Lower lobe of right lung (tissue), 2 donors: Measurements from ENCODE around the gene ALOX12B. TPM values are rescaled to one million over a fixed set of nuclear protein-coding genes. Genes with fewer than 3 reads are reported as not detected.
"Not testable (repeated sequence)": the region's sequence is repeated elsewhere in the genome, so short reads cannot be mapped to it uniquely, and the experiment has no call there.

Experiments
- ATAC-seq, 2 donors: fragments of 200-7000 bp; cut with Tn5 transposase; one replicate each; pipeline ENCODE4 v1.9.1; 2020 to 2022; ENCODE audit warnings: mild to moderate bottlenecking in 2 of 2, moderate library complexity in 2 of 2
- DNase-seq: peaks from one replicate; pipeline ENCODE4 v3.0.0-alpha.2; 2020
- H3K27ac ChIP-seq: fragments of 200-600 bp; one replicate; pipeline ENCODE4 v1.8.0; 2022
- H3K27me3 ChIP-seq: fragments of 200-600 bp; one replicate; pipeline ENCODE4 v1.8.0; 2022; ENCODE audit warnings: low read depth
- H3K36me3 ChIP-seq: fragments of 200-600 bp; one replicate; pipeline ENCODE4 v1.8.0; 2022; ENCODE audit warnings: mild to moderate bottlenecking
- H3K4me1 ChIP-seq: fragments of 200-600 bp; one replicate; pipeline ENCODE4 v1.8.0; 2022
- H3K4me3 ChIP-seq: fragments of 200-600 bp; one replicate; pipeline ENCODE4 v1.8.0; 2022; ENCODE audit warnings: mild to moderate bottlenecking
- H3K9me3 ChIP-seq: fragments of 200-600 bp; one replicate; pipeline ENCODE4 v1.8.0; 2022
- intact Hi-C: fragments of 100-400 bp; cut with DNase I; formaldehyde crosslinking; loops from one replicate; pipeline ENCODE4 v1.11.0; 2022
- total RNA-seq: library from RNA; stranded (reverse); fragmentation: NEBNext Ultra II Directional; extraction: Animal tissue kit (Norgen Biotek cat#: 25700); gene quantifications from one replicate; pipeline ENCODE4 v1.2.1, GENCODE V29; 2021
- TF ChIP-seq, protein P1 (sequence below): fragments of 200-600 bp; IDR thresholded peaks from one replicate; pipeline ENCODE4 v1.8.0; 2022; ENCODE audit warnings: antibody characterized with exemption, mild to moderate bottlenecking
- donor health status: DM: no; HTN: yes; CAD: no; lungs with severe emphysema.

Gene ALOX12B
- total RNA-seq, 1 donor from 2014 or later: not detected

- H3K36me3 ChIP-seq: no peaks in the 10 kb centered on the region
- intact Hi-C loops: no loop called here
- TF ChIP-seq, protein P1, sequence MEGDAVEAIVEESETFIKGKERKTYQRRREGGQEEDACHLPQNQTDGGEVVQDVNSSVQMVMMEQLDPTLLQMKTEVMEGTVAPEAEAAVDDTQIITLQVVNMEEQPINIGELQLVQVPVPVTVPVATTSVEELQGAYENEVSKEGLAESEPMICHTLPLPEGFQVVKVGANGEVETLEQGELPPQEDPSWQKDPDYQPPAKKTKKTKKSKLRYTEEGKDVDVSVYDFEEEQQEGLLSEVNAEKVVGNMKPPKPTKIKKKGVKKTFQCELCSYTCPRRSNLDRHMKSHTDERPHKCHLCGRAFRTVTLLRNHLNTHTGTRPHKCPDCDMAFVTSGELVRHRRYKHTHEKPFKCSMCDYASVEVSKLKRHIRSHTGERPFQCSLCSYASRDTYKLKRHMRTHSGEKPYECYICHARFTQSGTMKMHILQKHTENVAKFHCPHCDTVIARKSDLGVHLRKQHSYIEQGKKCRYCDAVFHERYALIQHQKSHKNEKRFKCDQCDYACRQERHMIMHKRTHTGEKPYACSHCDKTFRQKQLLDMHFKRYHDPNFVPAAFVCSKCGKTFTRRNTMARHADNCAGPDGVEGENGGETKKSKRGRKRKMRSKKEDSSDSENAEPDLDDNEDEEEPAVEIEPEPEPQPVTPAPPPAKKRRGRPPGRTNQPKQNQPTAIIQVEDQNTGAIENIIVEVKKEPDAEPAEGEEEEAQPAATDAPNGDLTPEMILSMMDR: peak; percentile 89
- H3K4me3 ChIP-seq: peak overlapping the region; percentile 54
- DNase-seq (peak; percentile 85), ATAC-seq (peak; percentile 86 to 92)
- no peaks in the 10 kb centered on the region for H3K9me3 ChIP-seq
- H3K27me3 ChIP-seq: peaks cover 84% of the 10 kb centered on the region
- peak overlapping the region; percentile 36 for H3K27ac ChIP-seq
- peaks cover 14% of the 10 kb centered on the region for H3K4me1 ChIP-seq
Observed at GRCh38 chr17:8079291-8080207, 8.0 kb downstream of the ALOX12B start.

DNA sequence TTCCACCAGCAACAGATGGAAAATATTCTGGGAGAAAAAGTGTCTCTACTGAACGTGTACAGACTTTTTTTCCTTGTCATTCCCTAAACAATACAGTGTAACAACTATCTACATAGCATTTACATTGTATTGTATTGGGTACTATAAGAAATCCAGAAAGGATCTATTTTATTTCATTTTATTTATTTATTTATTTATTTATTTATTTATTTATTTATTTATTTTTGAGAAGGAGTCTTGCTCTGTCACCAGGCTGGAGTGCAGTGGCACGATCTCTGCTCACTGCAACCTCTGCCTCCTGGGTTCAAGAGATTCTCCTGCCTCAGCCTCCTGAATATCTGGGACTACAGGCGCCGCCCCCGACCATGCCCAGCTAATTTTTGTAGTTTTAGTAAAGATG is 9.6 kb downstream of the ALOX12B start:
- H3K9me3 ChIP-seq, H3K36me3 ChIP-seq, ATAC-seq, H3K4me3 ChIP-seq, H3K27ac ChIP-seq, DNase-seq, intact Hi-C loops: not testable (repeated sequence)
- peaks cover 25% of the 10 kb centered on the region for H3K4me1 ChIP-seq
- H3K27me3 ChIP-seq: peaks cover 92% of the 10 kb centered on the region

DNA sequence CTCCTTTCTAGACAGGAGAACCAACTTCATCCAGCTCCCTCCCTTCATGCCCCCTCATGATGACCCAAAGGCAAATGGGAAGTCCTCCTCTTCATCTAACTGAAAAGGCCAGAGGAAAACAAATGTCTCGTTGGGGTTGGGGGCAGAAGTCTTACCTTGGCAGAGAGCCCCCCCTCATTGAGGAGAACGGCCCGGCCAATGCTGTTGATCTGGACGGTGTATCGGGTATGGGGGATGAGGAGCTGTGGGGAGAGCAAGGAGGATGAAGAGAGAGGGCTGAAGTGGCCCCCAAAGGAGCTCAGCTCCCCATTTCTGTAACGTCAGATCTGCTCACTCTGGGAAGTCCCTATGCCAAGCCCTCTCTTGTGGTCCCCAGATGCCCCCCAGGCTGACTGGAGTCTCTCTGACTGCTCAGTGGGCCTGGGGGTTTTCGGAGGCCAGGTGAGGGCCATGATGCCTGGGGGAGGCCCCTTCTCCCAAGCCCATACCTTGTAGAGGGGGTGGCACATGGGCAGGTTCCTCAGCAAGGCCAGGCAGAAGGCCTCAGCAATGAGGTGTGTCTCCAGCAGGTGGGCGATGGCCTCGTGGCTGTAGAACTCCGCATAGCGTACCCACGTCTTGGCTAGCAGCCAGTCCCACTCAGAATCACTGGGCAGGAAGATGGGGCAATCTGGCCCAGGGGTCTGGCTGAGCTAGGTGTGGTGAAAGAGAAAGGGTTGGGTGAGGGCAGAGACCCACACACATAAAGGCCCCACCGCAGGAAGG is 10.8 kb downstream of the ALOX12B start:
- DNase-seq (peak; percentile 30), ATAC-seq (no peak)
- intact Hi-C loops: no loop called here
- peaks cover 97% of the 10 kb centered on the region for H3K27me3 ChIP-seq
- TF ChIP-seq, protein P1: no peak
- no peaks in the 10 kb centered on the region for H3K9me3 ChIP-seq
- H3K4me1 ChIP-seq: peaks cover 34% of the 10 kb centered on the region
- H3K4me3 ChIP-seq: no peak overlapping the region
- no peak overlapping the region for H3K27ac ChIP-seq
- no peaks in the 10 kb centered on the region for H3K36me3 ChIP-seq

DNA sequence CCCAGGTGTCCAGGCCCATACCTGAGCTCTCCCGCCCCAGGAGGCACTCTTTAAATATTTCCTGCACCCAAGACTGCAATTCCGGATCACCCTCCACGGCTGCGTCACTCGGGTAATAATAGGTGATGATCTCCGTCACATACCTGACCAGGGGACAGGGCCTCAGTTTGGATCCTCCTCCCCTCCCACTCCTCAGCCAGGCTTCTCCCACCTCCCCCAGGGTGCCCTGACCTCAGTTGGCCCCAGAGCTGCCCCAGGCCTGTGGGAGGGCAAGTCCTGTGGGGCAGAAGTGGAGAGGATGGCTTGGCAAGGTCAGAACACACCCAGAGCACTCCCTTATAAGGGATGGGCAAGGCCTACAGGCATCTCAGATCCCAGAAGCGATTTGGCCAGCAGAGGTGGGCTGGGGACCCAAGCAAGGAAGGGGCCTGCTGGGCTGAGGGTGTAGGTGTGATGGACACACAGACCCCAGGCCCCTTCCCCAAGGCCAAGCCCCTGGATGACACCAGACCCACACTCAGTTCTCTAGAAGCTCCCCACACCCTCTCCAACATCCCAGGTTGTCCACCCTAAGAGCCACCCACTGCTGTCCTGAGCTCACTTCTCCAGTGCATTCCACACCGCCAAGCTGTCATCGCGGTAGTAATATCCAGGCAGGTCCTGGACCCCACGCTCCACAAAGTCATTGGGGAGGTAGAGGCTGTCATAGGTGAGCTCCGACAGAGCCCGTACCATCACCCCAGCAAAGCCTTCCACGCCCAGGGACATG is 11.8 kb downstream of the ALOX12B start:
- ATAC-seq (no peak), DNase-seq (peak; percentile 23)
- intact Hi-C loops: no loop called here
- H3K4me1 ChIP-seq: peaks cover 34% of the 10 kb centered on the region
- TF ChIP-seq, protein P1: no peak
- no peak overlapping the region for H3K27ac ChIP-seq
- H3K4me3 ChIP-seq: no peak overlapping the region
- peaks cover 94% of the 10 kb centered on the region for H3K27me3 ChIP-seq
- H3K9me3 ChIP-seq: no peaks in the 10 kb centered on the region
- no peaks in the 10 kb centered on the region for H3K36me3 ChIP-seq

GRCh38 chr17:8075081-8075480 is 12.4 kb downstream of the ALOX12B start:
- intact Hi-C loops: no loop called here
- TF ChIP-seq, protein P1: no peak
- peaks cover 36% of the 10 kb centered on the region for H3K4me1 ChIP-seq
- ATAC-seq (no peak), DNase-seq (peak; percentile 11)
- H3K4me3 ChIP-seq: no peak overlapping the region
- no peak overlapping the region for H3K27ac ChIP-seq
- no peaks in the 10 kb centered on the region for H3K36me3 ChIP-seq
- H3K27me3 ChIP-seq: peaks cover 87% of the 10 kb centered on the region
- no peaks in the 10 kb centered on the region for H3K9me3 ChIP-seq
